Right renal pelvis (tissue), 4 donors: Measurements from ENCODE around the gene MAPK10. TPM values are rescaled to one million over a fixed set of nuclear protein-coding genes. Genes with fewer than 3 reads are reported as not detected.
"Not testable (repeated sequence)": the region's sequence is repeated elsewhere in the genome, so short reads cannot be mapped to it uniquely, and the experiment has no call there.

Source experiments
- DNase-seq, 4 donors: peaks; one replicate each; pipeline ENCODE4 v3.0.0-alpha.2; 2013; ENCODE audit warnings: low read depth in 4 of 4, low spot score in 3 of 4, missing footprints in 1 of 4
- polyA plus RNA-seq, 4 donors: library from polyadenylated mRNA; unstranded; fragments of 120-200 nt; gene quantifications; one replicate each; pipeline ENCODE4 v1.2.1, GENCODE V29; 2013; ENCODE audit not compliant: insufficient read length in 4 of 4

MAPK10 gene
- polyA plus RNA-seq, 4 donors = 50.7 to 66.0 (median 62.6) TPM

GRCh38 chr4:86050496-86050895, 309.4 kb downstream of the MAPK10 start:
- DNase-seq = no peak

- DNase-seq = no peak
Observed at GRCh38 chr4:86048426-86048825, 311.4 kb downstream of the MAPK10 start.

DNA sequence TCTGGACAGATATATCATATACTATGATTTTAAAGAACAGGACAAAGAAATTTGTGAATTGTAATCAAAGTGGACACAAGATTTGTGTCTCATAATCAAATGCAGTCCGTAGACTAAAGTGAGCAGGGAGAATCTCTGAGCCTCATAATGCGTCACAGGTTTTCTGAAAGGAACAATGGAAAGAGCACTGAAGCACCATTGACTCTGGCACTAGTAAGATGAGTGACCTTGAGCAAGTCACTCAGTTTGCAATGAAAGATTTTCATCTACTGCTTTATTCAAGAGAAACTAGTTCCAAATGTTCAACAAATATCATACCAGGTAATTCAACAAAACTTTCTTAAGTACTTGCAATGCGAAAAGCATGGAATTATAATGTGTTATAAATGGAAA, 315.3 kb downstream of the MAPK10 start:
- DNase-seq = no peak

GRCh38 chr4:86043755-86044592, 315.9 kb downstream of the MAPK10 start:
- DNase-seq = peak; percentile 53 to 72 (median 60)

- DNase-seq = no peak
Observed at GRCh38 chr4:86038037-86038436, 321.8 kb downstream of the MAPK10 start.

GRCh38 chr4:86036736-86037135, 323.1 kb downstream of the MAPK10 start:
- DNase-seq = no peak

DNA sequence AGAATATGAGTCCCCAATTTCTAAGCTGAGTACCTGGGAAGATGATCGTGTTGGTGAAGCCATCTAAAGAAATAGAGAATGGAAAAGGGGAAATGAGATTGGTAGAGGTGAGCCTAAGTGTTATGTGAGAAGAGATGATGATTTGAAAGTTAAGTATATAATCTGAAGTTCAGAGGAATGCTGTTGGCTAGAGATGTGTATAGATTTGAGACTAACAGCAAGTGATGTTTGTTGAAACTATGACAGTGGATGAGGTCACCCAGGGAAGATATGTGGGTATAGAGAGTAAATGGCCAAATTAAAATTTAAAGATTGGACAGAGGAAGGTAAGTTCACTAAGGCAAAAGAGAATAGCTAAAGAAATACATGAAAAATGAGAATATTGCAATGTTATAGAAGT, 324.2 kb downstream of the MAPK10 start:
- no peak for DNase-seq

- DNase-seq = no peak
Observed at GRCh38 chr4:86034616-86035015, 325.2 kb downstream of the MAPK10 start.

GRCh38 chr4:86033171-86033570, 326.7 kb downstream of the MAPK10 start:
- DNase-seq = no peak

DNA sequence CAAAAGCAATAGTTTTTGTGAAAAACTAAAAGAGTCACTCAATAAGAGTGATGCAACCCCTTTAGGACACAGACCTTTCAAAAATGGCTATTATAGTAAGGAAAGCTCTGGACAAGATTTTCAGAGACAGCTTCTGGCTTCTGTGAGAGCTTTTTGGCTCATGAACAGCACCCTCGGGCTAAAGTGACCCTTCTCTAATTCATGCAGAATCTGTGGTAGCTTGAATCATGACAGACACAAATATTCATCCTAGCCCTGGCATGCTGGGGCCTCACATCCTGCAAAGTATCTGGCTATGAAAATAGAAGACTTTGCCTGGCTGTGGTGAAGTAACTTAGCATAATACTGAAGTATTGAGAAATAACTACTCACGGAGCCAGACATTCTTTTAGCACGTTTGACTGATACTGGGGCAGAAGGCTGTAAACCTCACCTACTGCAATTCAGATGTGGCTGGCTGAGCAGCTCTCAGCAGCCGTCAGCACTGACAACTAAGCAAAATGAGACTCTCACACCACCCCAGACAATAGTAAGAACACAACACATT, 327.3 kb downstream of the MAPK10 start:
- no peak for DNase-seq

DNA sequence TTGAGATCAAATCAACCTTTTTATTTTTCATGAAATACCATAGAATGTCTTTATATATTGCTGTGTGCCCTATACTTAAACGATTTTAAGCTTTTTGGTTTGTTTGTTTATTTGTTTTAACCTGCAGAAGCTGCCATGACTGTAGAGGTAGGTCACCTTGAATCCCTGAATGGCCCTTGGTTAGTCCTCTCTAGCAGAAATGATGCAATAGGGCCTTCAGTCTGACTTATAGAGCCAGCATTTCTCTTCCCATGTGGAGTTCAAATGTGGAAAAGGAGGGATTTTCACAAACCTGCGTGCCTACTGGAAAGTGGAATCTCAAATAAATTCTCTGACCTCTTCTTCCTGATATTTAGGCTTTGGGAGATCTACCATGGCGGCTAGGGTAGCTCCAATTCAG, 327.9 kb downstream of the MAPK10 start:
- DNase-seq = no peak

- DNase-seq = no peak
Observed at GRCh38 chr4:86026720-86027119, 333.1 kb downstream of the MAPK10 start.

DNA sequence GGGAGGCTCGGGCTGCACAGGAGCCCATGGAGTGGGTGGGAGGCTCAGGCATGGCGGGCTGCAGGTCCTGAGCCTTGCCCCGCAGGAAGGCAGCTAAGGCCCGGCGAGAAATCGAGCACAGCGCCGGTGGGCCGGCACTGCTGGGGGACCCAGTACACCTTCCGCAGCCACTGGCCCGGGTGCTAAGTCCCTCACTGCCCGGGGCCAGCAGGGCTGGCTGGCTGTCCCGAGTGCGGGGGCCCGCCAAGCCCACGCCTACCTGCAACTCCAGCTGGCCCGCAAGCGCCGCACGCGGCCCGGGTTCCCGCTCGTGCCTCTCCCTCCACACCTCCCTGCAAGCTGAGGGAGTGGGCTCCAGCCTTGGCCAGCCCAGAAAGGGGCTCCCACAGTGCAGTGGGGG, 338.2 kb downstream of the MAPK10 start:
- DNase-seq = not testable (repeated sequence)

- no peak for DNase-seq
Observed at GRCh38 chr4:86019906-86020305, 339.9 kb downstream of the MAPK10 start.

GRCh38 chr4:86019362-86019761, 340.5 kb downstream of the MAPK10 start:
- no peak for DNase-seq

DNA sequence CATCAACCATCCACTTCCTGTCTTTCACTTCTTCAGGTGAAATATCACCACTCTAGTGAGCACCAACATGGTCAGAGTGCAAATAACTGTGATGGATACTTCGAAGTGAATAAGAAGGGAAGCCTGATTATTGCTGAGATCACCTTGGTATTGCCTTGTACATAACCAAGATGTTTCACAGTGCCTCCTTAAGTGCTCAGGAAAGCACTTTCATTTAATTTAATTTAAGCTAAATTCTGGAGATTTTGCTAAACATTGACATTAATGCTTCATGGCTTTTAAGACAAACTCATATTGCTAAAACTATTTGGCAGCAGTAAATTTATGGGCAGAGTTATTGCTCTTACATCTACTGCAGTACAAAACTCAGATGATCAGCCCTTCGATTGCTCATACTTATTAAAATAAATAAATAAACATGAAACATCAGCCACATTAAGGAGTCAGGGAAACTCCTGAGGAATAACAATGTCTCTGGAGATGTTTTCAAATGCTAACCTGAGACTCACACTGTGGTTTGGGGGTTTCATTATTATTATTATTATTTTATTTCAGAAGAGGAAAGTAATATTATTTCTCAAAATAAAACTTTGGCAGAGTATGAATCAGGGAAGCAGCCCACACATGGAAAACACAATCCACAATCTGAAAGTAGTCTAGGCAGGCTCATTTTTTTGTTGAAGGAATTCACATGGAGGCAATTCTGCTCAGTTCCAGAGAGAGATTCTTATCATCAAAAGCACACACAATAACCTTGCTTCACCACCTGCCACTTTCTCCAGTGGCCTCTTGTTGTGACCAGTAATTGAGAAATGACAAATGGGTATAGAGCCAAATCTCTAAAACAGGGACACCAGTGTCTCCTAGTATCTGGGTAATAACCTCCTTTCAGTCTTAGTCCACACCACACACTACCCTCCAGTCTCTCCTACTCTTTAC, 344.2 kb downstream of the MAPK10 start:
- DNase-seq = no peak

GRCh38 chr4:86014599-86014998, 345.3 kb downstream of the MAPK10 start:
- DNase-seq = no peak

DNA sequence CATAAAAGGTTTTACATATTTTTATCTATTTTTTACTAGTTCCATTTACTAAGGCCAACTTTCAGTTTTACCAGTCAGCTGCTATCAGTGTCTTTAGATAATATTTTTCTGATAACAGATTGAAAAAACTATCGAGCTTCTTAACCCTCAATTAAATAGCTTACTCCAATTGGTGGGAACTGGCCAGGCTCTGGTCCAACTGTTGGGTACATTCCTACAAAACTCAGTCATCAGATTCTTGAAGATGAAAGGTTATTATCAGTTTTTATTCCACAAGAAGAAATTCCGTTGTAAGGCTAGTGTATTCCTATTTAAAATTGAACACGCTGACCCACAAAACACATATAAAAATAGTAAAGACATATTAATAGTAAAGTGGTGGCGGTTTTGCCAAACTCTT, 346.2 kb downstream of the MAPK10 start:
- DNase-seq = no peak

DNA sequence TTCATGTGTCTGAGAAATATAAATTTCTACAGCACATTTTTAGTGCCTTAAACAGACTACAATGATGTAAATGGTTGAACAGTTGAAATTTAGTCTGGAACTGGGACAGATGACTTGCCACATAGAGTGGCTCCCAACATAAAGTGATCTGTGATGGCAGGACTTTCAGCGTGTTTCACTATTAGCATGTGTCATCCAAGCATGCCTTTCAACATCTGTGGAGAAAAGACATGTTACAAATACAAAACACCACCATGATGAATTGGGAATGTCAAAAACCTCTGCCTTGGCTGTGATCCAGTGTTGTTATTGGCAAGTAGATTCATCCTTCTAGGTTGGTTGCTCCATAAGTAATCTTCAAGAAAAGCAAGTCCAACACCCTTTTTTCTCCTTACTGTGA, 348.7 kb downstream of the MAPK10 start:
- no peak for DNase-seq

DNA sequence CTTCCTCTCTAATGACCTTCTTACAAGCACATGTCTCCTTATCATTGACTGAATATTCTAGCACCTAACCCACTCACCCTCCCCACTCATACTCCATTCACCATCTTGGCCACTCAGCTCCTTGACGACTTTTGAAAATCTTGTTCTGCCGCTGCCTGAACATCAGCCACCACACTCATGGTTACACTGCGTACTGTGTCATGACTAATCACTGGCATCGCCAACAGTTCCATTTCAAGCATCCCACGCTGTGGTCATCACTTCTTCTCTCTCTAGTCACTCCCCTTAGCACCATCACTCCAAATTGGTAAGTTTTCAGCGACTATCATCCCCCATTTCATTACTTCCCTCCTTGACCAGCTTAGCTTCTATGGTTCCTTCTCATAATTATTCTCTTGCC, 352.8 kb downstream of the MAPK10 start:
- DNase-seq = no peak

DNA sequence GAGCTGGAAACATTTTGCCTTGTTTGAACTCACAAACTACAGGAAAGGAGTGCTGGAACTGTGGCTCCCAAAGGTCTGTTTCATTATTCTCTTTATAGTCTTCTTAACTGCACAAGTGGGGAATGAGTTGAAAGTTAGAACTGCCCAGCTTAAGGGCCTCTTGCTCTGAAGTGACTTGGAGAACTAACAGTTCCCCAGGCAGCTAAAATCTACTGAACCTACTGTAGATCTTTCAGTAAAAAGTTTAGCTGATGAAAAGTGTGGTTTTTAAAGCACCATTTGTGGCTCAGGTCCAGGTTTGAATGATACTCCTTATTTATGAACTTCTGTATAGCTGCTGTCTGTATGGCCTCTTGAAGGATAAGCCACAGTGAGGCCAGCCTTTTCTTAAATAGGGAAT, 353.8 kb downstream of the MAPK10 start:
- no peak for DNase-seq
